Activated CD4-positive, alpha-beta T cell treated with anti-CD3 and anti-CD28 coated beads for 36 hours (primary cell): ENCODE results near the gene NKD1. TPM values are rescaled to one million over a fixed set of nuclear protein-coding genes. Genes with fewer than 3 reads are reported as not detected.
A peak's percentile ranks its signal among the peaks of the same experiment; 100 is the strongest.

Experiments
- ATAC-seq: fragments of 200-7000 bp; cut with Tn5 transposase; one replicate; pipeline ENCODE4 v1.10.0; 2021; ENCODE audit warnings: mild to moderate bottlenecking, moderate library complexity
- CTCF ChIA-PET: fragments of 350-600 bp; sonication (Branson Sonifier 250); formaldehyde crosslinking; loops from one replicate; lab custom pipeline; 2021; ENCODE audit warnings: antibody characterized with exemption; lab: Charles Lee
- POLR2A ChIA-PET: fragments of 350-600 bp; sonication (Branson Sonifier 250); formaldehyde crosslinking; loops from one replicate; lab custom pipeline; 2021; ENCODE audit warnings: antibody characterized with exemption, inconsistent platforms; lab: Charles Lee
- DNase-seq: peaks from one replicate; pipeline ENCODE4 v3.0.0-alpha.2; 2020
- H3K27ac Mint-ChIP-seq: one replicate; pipeline ENCODE4 v1.8.0; 2021; ENCODE audit warnings: mixed read lengths
- H3K27me3 Mint-ChIP-seq: one replicate; pipeline ENCODE4 v1.8.0; 2021; ENCODE audit warnings: mixed read lengths
- H3K36me3 Mint-ChIP-seq: one replicate; pipeline ENCODE4 v1.8.0; 2021; ENCODE audit warnings: low read depth, mixed read lengths
- H3K4me1 Mint-ChIP-seq: one replicate; pipeline ENCODE4 v1.8.0; 2021; ENCODE audit warnings: mixed read lengths
- H3K4me3 Mint-ChIP-seq: one replicate; pipeline ENCODE4 v1.8.0; 2021; ENCODE audit warnings: mild to moderate bottlenecking, moderate library complexity, mixed read lengths
- H3K9me3 Mint-ChIP-seq: one replicate; pipeline ENCODE4 v1.8.0; 2021; ENCODE audit warnings: low read depth, mixed read lengths
- intact Hi-C, 2 experiments: fragments of 100-400 bp; cut with DNase I in 1 of 2; cut with micrococcal nuclease in 1 of 2; formaldehyde crosslinking; loops; one replicate each; pipeline versions ENCODE4 v1.14.2 to v1.15.1; 2022 to 2024; cut with DNase I, micrococcal nuclease
- total RNA-seq, 2 experiments: library from RNA; stranded (reverse); gene quantifications; one replicate each; pipeline ENCODE4 v1.2.3, GENCODE V29; 2021

Gene NKD1
- total RNA-seq, 2 experiments from 2014 or later, result 1.8 to 3.1 TPM

DNA sequence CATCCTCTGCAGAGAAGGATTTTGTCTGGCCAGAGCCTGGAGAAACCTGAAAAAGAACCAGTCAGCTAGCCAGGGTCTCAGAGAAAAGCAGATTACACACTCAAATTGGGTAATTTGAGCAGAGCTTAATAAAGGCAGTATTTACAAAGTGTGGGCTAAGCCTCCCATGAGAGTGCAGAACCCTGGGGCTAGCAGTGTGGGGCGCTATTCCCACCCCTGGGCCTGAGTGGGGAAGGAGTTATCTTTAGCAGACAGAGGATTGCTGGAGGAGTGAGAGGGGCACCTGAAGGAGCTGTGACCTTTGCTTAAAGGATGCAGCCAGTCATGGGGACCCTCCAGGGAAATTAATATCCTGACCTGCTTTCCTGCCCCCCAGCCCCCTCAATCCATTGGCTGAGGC is 86.8 kb downstream of the NKD1 start:
- Mint-ChIP-seq H3K4me3 (no peak overlapping the region), H3K9me3 (no peaks in the 10 kb centered on the region), H3K27ac (no peak overlapping the region), H3K4me1 (peaks cover 3% of the 10 kb centered on the region), H3K27me3 (no peaks in the 10 kb centered on the region), H3K36me3 (no peaks in the 10 kb centered on the region)
- DNase-seq (no peak), ATAC-seq (no peak)
- ChIA-PET CTCF (interaction anchor here (1.0 to 2.0 kb wide), 4 partner anchors 10 to 171 kb away, joined by 3 to 10 read pairs (median 4); no protein-coding TSS in a partner anchor), POLR2A (no interaction called here)
- intact Hi-C loops, result no loop called here

DNA sequence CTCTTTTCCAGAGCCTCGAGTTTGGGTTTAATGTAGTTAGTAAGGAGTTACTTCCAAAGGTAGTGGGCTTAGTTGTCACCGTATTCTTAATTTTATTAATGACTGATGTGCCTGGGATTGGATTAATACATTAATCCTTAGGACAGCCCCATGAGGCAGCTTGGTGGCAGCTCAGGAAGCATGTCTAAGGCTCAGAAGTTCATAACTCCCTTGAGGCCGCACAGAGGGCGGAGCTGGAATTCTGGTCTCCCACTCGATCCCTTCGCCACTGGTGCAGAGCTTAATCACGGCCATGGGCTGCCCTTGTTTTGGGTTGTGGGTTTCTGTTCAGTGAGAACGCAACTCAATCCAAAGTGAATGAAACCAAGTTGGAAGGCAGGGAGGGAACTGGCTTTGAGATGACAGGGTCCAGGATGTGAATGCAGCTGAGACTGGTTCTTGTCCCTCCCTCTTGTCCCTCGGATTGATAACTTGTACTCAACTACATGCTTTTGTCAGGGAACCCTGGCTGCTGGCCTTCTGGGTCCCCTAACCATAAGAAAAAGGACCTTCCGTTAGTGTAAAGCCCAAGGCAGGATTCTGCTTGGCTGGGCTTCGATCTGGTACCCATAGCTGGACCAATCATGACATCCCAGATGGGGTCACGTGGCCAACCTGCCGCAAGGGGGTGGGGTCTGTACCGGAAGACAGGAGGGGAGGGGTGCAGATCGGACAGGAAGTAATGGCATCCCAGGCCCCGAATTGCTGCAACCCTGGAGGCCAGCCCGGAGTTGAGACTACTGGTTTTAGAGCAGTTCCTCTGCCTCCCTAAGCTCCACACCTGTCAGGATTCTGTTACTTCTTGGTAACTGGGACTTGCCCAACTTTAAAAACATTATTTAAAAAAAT is 87.6 kb downstream of the NKD1 start:
- CTCF ChIA-PET, result interaction anchor here (1.0 to 2.2 kb wide), 7 partner anchors 8 to 170 kb away, joined by 3 to 12 read pairs (median 5); no protein-coding TSS in a partner anchor
- peak; percentile 82 for ATAC-seq
- peak; percentile 64 for DNase-seq

DNA sequence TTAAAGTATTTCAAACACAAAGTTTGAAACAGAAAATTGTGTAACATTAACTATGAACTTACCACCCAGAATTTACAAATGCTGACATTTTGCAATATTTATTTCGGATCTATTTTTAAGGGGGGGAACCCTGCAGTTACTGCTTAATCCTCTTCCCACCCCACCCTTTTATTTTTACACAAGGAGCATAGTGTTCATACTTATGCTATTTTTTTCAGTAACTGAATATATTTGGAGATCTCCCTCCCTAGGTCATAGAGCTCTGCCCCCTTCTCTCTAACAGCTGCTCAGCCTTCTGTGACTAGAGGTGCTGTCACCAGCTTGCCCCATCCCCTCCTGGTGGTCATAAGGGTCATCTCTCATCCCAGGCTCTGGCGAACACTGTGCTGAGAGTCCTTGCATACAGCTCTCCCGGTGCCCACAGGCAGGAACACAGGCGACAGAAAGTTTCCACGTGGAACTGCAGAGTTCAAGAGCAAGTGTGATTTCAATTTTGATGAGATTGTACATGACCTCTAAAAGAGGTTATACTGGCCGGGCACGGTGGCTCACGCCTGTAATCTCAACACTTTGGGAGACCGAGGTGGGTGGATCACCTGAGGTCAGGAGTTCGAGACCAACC is 88.7 kb downstream of the NKD1 start:
- POLR2A ChIA-PET, result interaction anchor here (0.6 kb wide), 1 partner anchor 24 kb away, joined by 3 read pairs; no protein-coding TSS in a partner anchor
- intact Hi-C loops, result no loop called here
- CTCF ChIA-PET, result interaction anchor here (1.8 to 2.2 kb wide), 4 partner anchors 9 to 169 kb away, joined by 5 to 12 read pairs (median 10); no protein-coding TSS in a partner anchor
- Mint-ChIP-seq H3K4me1 (peaks cover 3% of the 10 kb centered on the region), H3K9me3 (no peaks in the 10 kb centered on the region), H3K27ac (no peak overlapping the region), H3K36me3 (no peaks in the 10 kb centered on the region), H3K4me3 (no peak overlapping the region), H3K27me3 (no peaks in the 10 kb centered on the region)
- ATAC-seq (no peak), DNase-seq (no peak)

More for the DNA sequence above, 87.6 kb downstream of the NKD1 start:
- H3K36me3 Mint-ChIP-seq, result no peaks in the 10 kb centered on the region
- POLR2A ChIA-PET, result no interaction called here
- H3K9me3 Mint-ChIP-seq, result no peaks in the 10 kb centered on the region
- no peak overlapping the region for H3K4me3 Mint-ChIP-seq
- intact Hi-C loops, result no loop called here
- H3K4me1 Mint-ChIP-seq, result peaks cover 3% of the 10 kb centered on the region
- H3K27me3 Mint-ChIP-seq, result no peaks in the 10 kb centered on the region
- H3K27ac Mint-ChIP-seq, result peak overlapping the region; percentile 4

DNA sequence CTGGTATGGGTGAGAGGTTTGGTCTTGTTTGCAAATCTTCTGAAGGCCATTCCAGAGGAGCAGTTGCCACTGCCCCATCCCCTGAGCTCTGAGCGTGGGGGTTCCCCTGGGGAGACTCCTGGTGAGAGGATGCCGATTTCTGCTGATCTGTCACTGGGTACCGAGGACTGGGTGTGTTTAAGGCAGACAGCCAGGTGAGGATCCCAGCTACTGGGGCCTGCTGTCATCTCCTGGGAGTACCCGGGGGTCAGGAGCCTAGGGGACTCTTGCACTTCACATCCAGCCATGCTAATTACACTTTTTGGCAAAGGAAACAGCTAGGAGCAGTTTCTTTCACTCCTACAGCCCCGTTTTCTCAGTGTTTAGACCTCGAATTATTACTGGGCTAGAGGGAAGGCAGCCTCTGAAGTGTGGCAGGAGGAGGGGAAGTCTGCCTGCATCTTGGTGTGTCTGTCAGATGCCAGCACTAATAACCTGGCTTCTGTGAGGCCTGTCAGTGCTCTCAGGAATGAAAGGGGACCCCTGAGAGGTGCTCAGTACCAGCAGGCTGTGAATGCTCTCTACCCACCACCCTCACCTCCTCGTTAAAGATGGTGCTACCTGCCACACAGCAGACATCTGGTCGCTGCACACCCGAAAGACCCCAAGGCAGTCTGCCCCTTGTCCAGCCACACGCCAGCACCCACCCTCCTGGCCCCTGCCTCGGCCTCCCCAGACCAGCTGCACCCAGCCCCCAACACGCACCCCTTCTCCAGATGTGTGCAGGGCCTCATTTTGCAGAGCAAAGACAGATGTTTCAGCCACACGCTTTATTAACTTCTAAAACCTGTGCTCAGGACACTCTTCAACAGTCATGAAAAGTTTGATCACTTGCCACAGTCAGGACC is 89.8 kb downstream of the NKD1 start:
- Mint-ChIP-seq H3K27ac (no peak overlapping the region), H3K27me3 (no peaks in the 10 kb centered on the region), H3K4me1 (peaks cover 5% of the 10 kb centered on the region), H3K4me3 (no peak overlapping the region), H3K9me3 (no peaks in the 10 kb centered on the region), H3K36me3 (no peaks in the 10 kb centered on the region)
- no peak for ATAC-seq
- DNase-seq, result no peak
- ChIA-PET POLR2A (no interaction called here), CTCF (interaction anchor here (2.2 kb wide), 1 partner anchor 28 kb away, joined by 10 read pairs; no protein-coding TSS in a partner anchor)
- intact Hi-C loops, result no loop called here

DNA sequence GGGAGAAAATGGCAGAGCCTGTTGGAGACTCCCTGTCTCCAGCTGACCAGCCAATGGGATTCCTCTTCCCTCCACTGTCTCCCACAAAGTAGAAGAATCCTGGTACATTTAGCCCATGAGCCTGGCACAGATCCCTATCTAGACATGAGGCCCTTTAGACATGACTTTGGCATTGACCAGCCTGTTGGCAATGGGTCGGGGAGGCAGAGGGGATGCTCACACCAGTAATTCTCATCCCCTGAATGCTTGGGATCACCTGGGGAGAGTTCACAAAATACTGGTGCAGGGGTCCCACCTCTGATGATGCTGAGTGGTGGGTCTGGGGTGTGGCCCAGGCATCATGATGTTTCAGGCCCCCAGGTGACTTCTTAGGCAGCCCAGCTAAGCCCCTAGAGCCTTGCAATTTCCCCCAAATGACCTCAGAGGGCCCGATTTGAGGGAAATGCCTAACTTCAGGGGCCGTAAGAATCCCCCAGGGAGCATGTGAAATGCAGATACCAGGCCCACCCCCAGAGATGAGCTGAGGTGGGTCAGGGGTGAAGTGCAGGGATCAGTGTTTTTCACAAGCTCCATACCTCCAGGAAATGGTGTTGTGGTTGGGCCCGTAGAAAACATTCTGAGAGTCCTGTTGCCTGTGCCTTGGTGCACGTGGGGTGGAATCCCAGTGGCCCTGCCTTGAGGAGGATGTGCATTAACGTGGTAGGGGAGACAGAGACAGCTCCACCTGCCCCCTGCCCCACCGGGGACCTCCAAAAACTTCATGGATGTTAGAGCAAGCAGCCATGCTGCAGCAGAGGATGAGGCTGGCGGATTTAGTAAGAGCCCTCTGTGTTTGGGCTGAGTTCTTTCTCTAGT is 90.8 kb downstream of the NKD1 start:
- Mint-ChIP-seq H3K4me1 (peaks cover 5% of the 10 kb centered on the region), H3K27me3 (no peaks in the 10 kb centered on the region), H3K27ac (no peak overlapping the region), H3K9me3 (no peaks in the 10 kb centered on the region), H3K36me3 (no peaks in the 10 kb centered on the region), H3K4me3 (no peak overlapping the region)
- ATAC-seq (no peak), DNase-seq (no peak)
- intact Hi-C loops, result no loop called here
- POLR2A ChIA-PET, result no interaction called here
- CTCF ChIA-PET, result interaction anchor here (0.7 to 0.9 kb wide), 3 partner anchors 11 to 39 kb away, joined by 3 read pairs; no protein-coding TSS in a partner anchor

DNA sequence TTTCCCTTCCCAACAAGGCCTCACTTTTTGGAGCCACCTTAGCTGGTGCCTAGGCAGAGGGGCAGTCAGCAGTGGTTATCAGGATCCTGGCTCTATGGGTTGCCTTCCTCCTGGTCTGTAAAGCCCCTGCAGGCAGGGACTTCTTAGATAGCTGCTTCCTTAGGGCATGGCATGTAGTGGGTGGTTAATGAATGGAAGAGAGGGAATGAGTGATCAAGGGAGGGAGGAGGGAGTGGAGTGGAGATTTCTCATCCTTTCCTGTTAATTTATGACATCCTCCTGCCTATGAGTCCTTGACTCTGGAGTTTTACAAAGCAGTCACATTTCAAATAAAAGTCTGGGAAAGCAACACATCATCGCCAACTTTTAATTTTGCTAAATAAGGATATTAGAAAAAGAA is 92.2 kb downstream of the NKD1 start:
- Mint-ChIP-seq H3K9me3 (no peaks in the 10 kb centered on the region), H3K4me1 (peaks cover 10% of the 10 kb centered on the region), H3K27me3 (no peaks in the 10 kb centered on the region), H3K27ac (no peak overlapping the region), H3K4me3 (no peak overlapping the region), H3K36me3 (no peaks in the 10 kb centered on the region)
- ATAC-seq (no peak), DNase-seq (no peak)
- POLR2A ChIA-PET, result no interaction called here
- CTCF ChIA-PET, result interaction anchor here (0.5 to 0.7 kb wide), 2 partner anchors 50 to 165 kb away, joined by 3 to 4 read pairs; no protein-coding TSS in a partner anchor
- intact Hi-C loops, result loop anchor here in 1 of 2 experiments (5.0 kb wide), 1 partner anchor 268 kb away; no protein-coding TSS in a partner anchor

DNA sequence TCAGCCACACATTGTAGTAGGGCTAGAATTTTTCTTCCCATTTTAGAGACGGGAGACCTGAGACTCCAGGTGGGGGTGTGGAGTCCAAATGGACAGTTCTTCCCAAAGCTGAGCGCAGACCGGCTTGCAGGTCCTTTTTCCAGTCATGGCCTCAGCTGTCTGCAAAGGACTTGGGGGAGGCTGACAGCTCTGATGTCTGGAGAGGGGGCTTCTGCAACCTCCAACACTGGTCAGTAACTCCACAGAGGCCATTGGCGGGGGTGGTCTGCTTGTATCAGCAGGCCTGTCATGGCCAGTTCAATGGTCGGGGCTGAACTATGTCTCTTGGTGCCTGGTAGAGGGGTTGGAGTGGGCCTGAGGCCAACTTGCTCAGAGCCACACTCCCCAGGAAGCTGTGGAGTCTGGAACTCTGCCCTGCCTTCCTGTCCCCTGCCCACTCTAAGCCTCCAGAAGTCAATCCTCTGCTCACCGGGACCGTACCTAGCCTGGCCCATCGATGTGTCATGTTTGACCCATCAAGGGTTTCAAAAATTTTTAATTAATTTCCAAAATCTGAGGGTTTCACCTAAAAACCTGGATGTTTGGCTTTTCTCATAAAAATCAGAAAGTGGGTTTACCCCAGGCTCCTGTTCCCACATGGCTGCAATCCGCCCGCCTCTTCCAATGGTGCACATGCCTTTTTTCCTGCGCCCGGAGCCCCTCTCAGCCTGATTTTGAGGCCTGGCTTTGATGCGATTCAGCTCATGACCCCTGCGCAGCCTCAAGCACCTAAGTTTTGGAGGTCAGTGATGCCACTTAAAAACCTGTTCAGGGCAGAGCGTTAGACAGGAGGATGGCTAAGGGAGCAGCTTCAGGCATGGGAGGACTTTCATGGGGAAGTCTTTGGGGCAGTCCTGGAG is 93.0 kb downstream of the NKD1 start:
- POLR2A ChIA-PET, result no interaction called here
- no peaks in the 10 kb centered on the region for H3K9me3 Mint-ChIP-seq
- H3K4me1 Mint-ChIP-seq, result peaks cover 8% of the 10 kb centered on the region
- ATAC-seq, result no peak
- H3K36me3 Mint-ChIP-seq, result no peaks in the 10 kb centered on the region
- H3K27ac Mint-ChIP-seq, result no peak overlapping the region
- no peaks in the 10 kb centered on the region for H3K27me3 Mint-ChIP-seq
- intact Hi-C loops, result loop anchor here in 1 of 2 experiments (5.0 kb wide), 1 partner anchor 269 kb away; no protein-coding TSS in a partner anchor
- H3K4me3 Mint-ChIP-seq, result no peak overlapping the region
- CTCF ChIA-PET, result interaction anchor here (0.7 to 1.0 kb wide), 3 partner anchors 25 to 166 kb away, joined by 3 to 4 read pairs (median 3); no protein-coding TSS in a partner anchor
- DNase-seq, result no peak

DNA sequence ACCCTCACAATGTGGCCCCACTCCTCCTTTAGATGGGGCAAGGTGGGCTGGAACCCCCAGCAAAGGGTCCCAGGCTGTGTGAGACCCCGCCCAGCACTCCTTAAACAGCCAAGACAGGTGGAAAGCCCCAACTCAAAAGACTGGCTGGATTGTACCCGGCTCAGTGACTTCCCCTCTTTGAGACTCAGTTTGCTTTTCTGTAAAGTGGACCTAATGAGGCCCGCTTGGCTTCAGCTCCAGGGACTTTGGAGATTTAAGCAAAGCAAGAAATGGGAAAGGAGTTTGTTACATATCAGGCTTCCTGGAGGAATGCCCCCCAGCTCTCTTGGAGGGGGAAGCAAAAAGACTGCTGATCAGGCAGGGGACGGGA is 93.6 kb downstream of the NKD1 start:
- no peaks in the 10 kb centered on the region for H3K36me3 Mint-ChIP-seq
- H3K27me3 Mint-ChIP-seq, result no peaks in the 10 kb centered on the region
- no peaks in the 10 kb centered on the region for H3K9me3 Mint-ChIP-seq
- DNase-seq (no peak), ATAC-seq (no peak)
- peaks cover 8% of the 10 kb centered on the region for H3K4me1 Mint-ChIP-seq
- H3K4me3 Mint-ChIP-seq, result no peak overlapping the region
- no peak overlapping the region for H3K27ac Mint-ChIP-seq
- intact Hi-C loops, result loop anchor here in 1 of 2 experiments (5.0 kb wide), 1 partner anchor 270 kb away; no protein-coding TSS in a partner anchor
- CTCF ChIA-PET, result interaction anchor here (0.8 to 1.0 kb wide), 3 partner anchors 24 to 101 kb away, joined by 3 to 5 read pairs (median 4); no protein-coding TSS in a partner anchor
- POLR2A ChIA-PET, result no interaction called here

DNA sequence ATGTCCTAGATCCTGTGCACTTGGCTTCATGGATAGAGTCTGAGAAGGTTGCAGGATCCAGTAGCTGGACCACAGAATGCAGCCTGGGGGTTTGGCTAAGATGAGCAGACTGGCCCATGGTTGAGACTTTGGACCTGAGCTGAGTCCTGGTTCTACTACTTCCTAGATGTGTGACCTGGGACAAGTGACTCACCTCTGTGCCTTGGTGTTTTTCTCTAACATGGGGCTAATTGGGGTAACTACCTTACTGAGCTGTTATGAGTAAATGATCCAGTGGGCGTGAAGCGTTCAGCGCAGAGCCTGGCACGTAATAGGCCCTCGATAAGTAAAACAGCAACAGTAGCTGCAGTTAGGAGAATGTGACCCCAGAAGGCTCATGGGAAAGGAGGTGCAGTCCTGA is 94.2 kb downstream of the NKD1 start:
- Mint-ChIP-seq H3K4me3 (no peak overlapping the region), H3K27me3 (no peaks in the 10 kb centered on the region), H3K9me3 (no peaks in the 10 kb centered on the region), H3K27ac (no peak overlapping the region), H3K36me3 (no peaks in the 10 kb centered on the region), H3K4me1 (peaks cover 8% of the 10 kb centered on the region)
- ChIA-PET CTCF (interaction anchor here (0.8 to 1.0 kb wide), 3 partner anchors 23 to 101 kb away, joined by 3 to 5 read pairs (median 4); no protein-coding TSS in a partner anchor), POLR2A (no interaction called here)
- ATAC-seq (peak; percentile 74), DNase-seq (peak; percentile 48)
- intact Hi-C loops, result loop anchor here in 1 of 2 experiments (5.0 kb wide), 1 partner anchor 270 kb away; no protein-coding TSS in a partner anchor
